Superior temporal gyrus (tissue), 1 donor: ENCODE data around the gene WDFY3.
"Not testable (repeated sequence)": the region's sequence is repeated elsewhere in the genome, so short reads cannot be mapped to it uniquely, and the experiment has no call there.

Source experiments
- DNase-seq: peaks from one replicate; pipeline ENCODE4 v3.0.0-alpha.2; 2016; ENCODE audit errors: extremely low spot score

WDFY3 gene

DNA sequence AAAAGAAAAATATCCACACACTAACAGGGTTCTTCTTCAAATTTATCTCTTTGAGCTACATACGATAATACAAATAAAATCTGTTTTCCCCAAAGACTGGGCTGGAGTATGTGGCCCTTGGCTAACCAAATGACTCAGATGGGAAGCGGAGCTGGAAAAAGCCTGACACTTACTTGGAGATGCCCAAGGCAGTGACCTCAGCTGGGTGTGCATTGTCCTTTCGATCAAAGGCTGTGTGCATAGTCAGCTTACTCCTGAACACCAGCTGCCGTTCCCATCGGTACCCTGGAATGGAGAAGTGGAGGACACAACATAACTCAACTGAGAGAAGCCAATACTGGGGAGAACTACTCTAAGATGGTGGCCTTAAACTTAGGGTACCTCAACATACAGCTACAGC lies 288.5 kb downstream of the WDFY3 start:
- DNase-seq: no peak

DNA sequence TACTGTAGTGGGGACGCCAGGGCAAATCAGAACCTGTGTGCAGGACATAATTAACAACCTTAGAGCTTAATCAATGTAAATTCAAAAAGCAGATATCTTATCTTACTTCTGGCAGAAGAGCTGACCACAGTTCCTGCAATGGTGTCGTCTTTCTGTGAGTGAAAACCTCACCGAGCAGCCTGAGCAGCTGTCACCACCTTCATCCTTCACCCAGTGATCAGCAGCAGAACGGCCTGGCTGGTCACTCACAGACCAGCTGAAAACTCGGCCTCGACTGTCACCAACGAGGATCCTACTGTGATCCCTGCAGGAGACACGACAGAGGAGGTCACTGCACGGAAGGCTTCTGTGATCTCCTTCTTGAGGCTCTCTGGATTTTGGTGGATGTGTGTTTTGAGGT lies 289.4 kb downstream of the WDFY3 start:
- DNase-seq: no peak

DNA sequence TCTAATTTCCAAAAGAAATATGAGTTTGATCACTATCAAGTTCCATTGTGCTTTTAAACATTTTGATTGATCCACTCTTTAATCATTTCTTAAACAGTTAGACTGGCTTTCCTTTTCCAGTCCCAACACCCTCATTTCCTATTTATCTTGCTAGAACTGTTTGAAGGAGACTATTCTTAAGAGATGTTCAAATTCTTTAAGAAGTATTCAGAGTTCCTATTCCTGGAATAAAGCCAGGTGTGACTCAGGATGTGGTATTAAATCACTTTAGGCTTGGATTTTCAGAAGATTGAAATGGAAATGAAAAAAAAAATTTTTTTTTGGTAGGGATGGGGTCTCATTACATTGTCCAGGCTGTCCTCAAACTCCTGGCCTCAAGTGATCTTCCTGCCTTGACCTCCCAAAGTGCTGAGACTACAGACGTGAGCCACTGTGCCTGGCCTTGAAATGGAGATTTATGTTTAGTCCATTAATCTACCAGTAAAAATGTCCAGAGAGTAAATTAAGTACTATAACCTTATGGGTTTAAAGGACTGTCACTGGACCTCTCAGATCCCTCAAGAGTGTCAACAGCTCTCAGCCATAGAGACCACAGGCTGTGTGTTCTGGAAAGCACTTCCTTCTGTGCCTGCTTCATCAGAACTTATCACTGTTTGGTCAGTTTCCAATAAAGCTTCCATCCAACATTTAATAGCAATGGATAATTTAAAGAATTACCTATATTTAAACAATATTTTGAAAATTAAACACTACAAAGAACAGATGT lies 292.8 kb downstream of the WDFY3 start:
- no peak for DNase-seq

DNA sequence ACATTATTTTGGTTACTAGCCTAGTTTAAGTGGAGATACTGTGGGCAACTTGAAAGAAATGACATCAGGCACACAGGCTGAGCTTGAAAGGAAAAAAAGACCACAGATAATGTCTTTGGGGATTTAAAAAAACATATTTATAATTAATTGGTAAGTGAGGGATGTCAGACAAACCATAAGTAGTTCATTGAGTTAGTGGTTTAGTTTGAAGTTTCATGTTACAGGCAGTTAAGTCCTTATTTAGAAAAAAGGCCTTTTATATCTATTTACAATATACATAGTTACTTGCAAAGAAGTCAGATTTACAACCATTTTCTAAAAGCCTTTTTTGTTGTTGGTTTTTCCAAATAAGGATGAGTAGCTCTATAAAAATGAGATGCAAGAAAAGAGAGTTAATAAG lies 294.3 kb downstream of the WDFY3 start:
- no peak for DNase-seq

DNA sequence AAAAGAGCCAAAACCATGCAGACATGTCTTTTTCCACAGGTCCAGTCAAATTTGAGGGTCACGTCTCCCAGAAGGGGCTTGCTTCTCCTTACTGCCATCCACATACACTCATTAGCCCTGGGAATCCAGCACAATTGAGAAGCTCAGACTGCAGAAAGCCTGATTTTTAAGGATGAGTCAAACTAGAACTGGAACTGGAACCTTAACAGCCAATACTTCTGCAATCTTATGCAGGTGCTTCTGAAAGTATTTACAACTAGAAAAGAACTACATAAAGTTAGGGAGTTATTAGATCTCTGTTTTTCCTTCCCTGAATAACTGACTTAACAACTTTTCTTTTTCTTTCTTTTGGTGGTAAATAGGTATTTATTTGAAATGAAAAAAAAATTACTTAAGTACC lies 297.3 kb downstream of the WDFY3 start:
- no peak for DNase-seq

DNA sequence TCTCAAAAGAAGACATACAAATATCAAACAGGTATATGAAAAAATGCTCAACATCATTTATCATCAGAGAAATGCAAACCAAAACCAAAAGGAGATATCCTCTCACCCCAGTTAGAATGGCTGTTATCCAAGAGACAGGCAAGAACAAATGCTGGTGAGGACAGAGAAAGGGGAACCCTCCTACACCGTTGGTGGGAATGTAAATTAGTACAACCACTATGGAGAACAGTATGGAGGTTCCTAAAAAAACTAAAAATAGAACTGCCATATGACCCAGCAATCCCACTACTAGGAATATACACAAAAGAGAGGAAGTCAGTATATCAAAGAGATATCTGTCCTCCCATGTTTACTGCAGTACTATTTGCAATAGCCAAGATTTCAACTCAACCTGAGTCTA lies 300.1 kb downstream of the WDFY3 start:
- DNase-seq: no peak

DNA sequence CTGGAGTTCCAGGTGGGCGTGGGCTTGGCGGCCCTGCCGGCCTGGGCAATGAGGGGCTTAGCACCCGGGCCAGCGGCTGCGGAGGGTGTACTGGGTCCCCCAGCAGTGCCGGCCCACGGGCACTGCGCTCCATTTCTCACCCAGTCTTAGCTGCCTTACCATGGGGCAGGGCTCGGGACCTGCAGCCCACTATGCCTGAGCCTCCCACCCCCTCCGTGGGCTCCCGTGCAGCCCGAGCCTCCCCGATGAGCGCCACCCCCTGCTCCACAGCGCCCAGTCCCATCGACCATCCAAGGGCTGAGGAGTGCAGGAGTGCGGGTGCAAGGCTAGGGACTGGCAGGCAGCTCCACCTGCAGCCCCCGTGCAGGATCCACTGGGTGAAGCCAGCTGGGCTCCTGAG lies 301.7 kb downstream of the WDFY3 start:
- not testable (repeated sequence) for DNase-seq

DNA sequence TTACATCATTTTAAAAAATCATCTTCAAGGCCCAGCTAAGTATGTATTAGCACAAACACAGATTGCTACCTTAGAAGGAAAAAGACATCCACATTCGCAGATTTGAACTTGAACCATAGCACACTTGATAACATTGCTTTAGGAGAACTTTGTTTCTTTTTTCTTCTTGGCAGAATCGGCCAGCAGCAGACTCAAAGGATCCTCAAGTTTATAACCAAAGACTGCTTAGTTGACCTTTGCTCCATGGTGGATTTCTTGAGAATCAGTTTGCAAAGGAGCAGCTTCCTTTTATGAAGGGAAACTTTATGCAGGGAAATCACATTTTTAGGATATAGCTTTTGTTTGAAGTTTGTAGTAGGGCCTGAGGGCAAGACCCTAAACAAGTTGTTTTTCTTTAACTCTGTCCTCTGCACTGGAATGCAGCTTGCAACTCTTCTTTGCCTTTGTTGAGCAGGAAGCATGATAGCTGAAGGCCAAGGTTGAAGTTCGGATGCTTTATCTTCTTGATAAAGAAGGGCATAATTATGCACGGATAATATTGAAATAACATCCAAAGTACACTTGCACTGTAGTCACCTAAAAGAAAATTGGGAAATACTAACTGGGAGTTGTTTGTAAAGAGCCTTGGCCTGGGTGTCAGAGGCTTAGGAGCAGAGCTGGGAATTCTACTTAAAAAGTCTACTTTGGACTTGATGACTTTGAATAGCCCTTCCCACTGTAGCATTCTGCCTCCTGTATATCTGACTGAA lies 305.1 kb downstream of the WDFY3 start:
- DNase-seq: no peak

DNA sequence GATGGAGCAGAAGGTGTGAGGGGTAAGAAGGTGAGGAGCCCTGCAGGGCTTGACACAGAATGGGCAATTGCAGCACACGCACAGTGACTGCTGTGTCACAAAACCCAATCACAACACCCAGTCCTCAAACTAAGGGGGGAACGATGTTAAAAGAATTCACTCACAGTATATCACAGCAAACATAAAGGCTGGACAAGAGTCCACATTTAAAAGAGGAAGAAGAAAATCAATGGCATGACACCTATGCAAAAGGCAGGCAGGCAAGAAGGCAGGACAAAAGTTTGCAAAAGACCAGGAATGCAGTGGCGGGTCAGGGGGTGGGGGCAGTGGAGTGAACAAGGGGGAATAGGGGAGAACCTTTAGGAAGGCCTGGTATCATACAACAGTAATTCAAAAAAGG lies 305.9 kb downstream of the WDFY3 start:
- no peak for DNase-seq

DNA sequence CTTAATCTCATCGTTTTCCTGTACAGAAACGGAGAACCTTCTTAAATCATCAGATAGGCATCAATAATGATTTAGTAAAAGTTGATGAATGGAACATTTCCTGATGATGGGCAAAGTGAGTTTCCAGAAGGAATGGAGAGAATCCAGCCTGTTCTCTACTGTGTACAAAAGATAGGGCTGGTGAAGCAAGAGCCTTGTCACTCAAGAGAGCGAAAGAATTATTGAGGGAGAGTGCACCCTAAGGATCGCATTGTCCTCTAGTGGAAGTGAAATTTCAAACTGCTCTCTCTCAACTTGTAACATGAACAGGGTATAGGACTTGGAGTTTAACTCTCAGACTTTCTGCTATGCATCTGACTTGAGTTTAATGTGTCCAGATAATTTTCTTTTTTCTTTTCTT lies 314.0 kb downstream of the WDFY3 start:
- DNase-seq: no peak

DNA sequence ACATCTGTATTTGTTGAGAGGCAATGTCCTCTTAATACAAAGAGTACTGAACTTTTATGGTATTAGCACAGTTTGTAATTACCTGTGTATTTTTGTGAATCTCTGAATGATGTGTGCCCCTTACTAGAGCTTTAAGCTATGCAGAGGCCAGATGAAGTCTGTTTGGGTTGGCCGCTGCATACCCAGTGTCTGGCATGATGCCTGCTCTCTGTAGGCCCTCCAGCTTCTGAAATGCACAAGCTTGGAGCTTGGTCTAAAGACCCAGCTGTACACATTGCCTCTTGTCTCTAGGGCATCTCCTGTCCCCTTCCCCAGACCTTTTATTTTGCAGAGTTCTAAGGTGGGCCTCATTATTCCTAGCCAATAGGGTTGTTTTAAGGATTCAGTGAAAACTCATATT lies 315.0 kb downstream of the WDFY3 start:
- DNase-seq: no peak

DNA sequence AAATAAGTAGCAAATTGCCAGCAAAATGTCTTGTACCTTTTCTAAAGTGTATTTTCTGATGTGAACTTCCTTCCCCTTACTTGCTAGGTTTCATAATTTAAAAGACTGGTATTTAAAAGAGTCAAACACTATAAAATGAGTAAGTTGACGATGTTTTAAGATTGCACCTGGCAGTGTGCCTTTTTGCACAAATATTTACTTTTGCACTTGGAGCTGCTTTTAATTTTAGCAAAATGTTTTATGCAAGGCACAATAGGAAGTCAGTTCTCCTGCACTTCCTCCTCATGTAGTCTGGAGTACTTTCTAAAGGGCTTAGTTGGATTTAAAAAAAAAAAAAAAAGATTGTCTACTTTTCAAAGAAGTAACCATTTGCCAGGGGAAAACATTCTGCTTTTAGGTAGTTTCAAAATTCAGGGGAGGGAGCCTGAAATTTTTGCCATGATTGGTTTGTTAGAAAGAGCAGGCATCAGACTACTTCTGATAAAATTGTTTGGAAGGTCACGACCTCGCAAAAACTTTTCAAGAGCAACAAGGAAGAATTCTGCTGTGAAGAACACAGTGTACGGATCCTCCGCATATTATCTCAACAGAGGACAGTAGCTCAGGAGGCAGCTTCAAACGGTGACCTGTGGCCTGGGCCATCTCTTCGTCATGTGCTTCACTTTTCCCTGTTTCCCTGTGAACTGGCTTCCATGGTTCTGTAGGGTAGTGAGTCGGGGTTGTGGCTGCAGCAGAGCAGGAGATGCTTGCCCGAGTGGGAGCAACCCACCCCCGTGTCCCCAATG lies 317.4 kb downstream of the WDFY3 start:
- no peak for DNase-seq

DNA sequence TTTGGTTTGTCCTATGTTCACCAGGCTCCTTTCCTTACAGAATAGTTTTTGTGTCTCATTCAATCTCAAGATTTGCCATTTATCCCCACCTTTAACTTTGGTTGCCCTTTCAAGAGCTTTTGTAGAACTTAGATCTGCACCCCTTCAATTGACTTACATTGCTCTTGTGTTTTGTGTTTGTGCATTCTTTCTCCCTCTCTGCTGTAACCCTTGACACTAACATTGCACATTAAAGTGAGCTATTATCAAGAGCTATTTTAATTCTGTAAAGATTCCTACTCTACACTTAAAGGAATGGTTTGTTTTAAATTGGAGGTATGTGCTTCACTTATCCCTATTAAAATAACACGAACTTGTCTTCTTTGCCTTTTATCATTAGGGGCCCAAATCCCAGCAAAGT lies 318.3 kb downstream of the WDFY3 start:
- no peak for DNase-seq

DNA sequence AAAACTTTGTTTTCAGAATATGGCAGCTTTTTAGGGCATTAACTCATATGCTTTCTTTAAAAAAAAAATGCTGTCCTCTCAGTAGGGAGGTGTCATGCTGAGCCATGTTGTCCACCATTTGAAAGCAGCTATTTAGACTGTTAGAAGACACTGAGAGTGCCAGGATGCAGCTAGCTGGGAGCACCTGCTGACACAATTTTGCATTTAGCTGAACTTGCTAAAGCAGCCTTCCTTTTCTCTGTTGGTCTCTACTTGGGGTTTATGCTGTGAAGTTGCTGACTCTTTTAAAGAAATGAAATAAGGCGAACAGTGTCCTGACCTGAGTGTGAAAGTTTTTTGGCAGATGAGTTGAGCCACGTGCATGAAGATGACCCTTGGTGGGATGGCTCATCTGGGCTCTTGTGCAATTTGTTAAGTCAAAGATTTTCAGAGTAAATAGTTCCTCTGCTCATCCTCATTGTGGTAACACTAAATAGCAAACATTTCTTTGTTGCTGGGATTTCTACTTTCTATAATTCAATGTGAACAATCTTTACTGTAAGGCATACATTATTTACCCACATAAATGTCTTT lies 319.1 kb downstream of the WDFY3 start:
- DNase-seq: no peak

DNA sequence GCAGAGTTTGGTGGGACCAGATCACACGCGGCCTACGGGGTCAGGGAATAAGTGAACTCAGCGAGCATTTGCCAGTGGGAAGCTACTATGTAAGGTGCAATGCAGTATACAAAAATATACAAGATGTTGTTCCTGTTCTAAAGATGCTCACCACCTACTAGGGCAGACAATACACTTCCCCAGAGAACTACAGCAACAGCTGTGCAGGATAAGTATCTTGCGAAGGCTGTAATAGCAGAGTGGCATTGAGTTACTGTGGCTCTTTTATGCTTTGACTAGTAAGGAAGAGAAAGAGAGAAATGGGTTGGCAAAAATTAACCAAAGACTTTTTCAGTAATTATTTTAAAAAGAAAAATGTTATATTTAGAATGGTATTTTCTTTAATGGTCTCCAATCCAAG lies 322.4 kb downstream of the WDFY3 start:
- DNase-seq: no peak

DNA sequence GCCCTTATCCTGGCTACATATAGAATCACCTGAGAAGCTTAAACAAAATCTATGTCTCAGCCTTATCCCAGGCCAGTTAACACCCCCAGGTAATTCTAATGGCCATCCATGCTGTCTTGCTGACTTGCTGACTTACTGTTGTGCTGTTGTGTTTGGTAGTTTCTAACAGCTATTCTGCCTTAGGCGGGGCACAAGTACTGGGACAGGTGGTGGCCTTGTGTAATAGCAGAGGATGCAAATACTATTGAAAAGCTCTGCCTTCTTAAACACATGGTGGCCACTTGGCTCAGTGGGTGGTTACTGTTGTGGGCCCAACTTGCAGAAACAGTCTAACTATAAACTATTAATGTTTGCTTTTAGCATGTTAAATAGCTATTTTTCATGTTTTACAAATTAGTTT lies 327.3 kb downstream of the WDFY3 start:
- DNase-seq: no peak

DNA sequence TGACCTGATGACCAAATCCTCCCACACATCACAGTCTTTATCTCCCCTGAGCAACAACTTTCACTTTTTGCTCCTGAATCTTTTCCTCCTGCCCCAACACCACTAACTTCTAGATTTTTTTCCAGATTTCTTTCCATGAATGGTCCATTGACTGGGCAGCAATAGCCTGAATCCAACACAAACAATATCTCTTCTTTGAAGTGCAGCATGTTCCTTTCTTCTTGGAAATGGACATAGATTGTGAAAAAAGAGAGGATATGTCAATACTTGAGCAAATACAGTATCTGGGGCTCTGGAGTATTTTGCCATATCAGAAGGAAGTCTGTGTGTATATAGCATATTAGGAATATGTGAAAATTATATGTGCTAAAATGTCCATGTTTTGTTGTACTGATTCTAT lies 328.4 kb downstream of the WDFY3 start:
- DNase-seq: no peak

DNA sequence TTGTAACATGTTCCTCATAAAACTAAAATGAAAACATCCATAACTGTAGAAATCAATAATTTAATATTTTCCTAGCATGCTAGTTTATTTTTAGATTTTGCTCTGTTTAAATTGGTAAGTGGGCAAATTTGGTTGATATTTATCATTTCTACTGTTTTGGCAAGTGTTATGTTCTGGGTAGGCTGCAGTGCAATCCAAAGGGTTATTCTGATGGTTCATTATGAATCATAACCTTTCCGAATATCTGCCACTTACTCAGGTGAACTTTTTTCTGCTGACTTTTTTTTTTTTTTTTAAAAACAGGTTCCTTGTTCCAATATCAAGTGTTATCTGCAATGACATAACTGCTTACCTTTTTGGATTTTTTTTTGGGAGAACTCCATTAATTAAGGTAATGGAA lies 331.5 kb downstream of the WDFY3 start:
- DNase-seq: no peak

DNA sequence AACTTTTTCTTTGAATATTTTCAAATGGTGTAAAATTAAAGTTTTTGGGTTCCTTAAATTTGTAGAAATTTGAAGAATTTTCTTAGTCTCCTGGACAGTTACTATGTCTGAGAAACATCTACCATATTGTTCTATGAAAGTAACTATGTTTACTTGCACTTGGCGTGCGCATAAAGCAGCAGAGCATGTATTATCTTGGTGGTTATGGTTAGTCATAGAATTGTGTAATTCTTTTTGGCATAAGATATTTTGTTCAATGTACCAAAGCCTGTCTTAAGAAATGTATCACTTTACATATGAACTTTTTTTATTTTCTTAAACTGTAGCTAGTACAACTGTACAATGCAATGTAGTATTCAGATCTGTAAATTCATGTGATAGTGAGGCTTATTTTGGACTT lies 334.4 kb downstream of the WDFY3 start:
- DNase-seq: no peak

DNA sequence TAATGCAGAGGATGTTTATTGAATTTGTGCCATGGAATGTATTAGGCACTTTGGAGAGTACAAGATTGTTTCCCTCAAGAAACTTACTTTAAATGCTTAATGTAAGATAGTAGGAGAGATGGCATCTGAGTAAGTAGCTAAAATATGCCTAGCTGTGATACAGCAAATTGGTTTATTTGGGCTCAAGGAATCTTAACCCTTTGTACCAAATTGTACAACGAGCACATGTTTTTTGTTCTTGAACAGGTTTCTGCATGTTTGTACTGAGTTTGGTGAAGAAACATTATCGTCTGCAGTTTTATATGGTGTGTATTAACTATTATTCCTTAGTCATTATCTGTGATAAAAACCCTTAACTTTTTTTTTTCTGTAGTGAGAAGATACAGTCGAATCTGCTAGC lies 334.9 kb downstream of the WDFY3 start:
- DNase-seq: no peak

DNA sequence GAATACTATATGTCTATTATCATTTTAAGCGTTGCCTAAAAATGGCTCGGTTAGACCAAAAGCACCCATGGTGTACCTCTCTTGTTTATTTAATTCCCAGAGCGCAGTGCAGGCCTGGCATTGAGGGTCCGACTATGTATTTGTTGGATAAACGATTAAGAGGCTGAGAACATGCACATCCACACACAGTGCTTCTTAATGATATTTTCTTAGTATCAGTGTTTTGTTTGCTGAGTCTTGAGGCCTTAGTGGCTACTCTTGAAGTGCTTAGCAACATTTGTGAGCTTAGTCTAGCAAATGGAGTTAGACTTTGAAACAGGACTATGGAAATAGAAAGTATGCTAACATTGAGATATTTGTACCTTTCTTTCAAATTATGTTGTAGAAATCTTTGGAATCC lies 339.8 kb downstream of the WDFY3 start:
- DNase-seq: no peak

DNA sequence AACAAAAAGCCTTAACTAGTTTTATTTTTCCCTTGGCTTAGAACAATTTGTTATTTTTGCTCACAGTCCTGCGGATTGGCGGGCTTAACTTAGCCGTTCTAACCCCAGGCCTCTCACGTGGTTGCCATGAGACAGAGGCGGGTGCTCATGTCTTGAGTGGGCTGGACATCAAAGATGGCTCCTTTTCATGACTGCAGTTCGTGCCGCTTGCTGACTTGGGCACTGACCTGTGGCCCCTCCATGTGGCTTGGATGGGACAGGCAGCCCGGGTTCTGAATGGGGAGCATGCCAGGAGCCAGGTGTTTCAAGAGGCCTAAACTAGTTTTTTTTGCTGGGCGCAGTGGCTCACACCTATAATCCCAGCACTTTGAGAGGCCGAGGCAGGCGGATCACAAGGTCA lies 342.8 kb downstream of the WDFY3 start:
- no peak for DNase-seq
